GM21367 (cell line): ENCODE results near the gene SLC39A13.
A peak's percentile ranks its signal among the peaks of the same experiment; 100 is the strongest.

ENCODE experiments used
- ATAC-seq: cut with Tn5 transposase; IDR thresholded peaks from one replicate; pipeline ENCODE4 v1.9.1; 2021; ENCODE audit not compliant: unreplicated experiment

The SLC39A13 gene

GRCh38 chr11:47407746-47408590, at the start of gene SLC39A13:
Gene SLC39A13, plus strand, starts transcription at chr11:47408590. Its CDS starts 1,505 bp downstream, at chr11:47410095.
- peak; percentile 77 for ATAC-seq

- no peak for ATAC-seq
Measured at GRCh38 chr11:47358731-47359051, 49.7 kb upstream of the SLC39A13 start.

- ATAC-seq, result no peak
Measured at GRCh38 chr11:47359162-47359561, 49.2 kb upstream of the SLC39A13 start.

GRCh38 chr11:47359586-47359985, 48.8 kb upstream of the SLC39A13 start:
- no peak for ATAC-seq

GRCh38 chr11:47360341-47360740, 48.0 kb upstream of the SLC39A13 start:
- no peak for ATAC-seq

GRCh38 chr11:47361419-47361818, 47.0 kb upstream of the SLC39A13 start:
- no peak for ATAC-seq

GRCh38 chr11:47366020-47366490, 42.3 kb upstream of the SLC39A13 start:
- no peak for ATAC-seq

GRCh38 chr11:47369676-47370075, 38.7 kb upstream of the SLC39A13 start:
- no peak for ATAC-seq

GRCh38 chr11:47372422-47372821, 36.0 kb upstream of the SLC39A13 start:
- no peak for ATAC-seq

- ATAC-seq, result no peak
Measured at GRCh38 chr11:47373876-47374719, 34.3 kb upstream of the SLC39A13 start.

- no peak for ATAC-seq
Measured at GRCh38 chr11:47374720-47375019, 33.7 kb upstream of the SLC39A13 start.

GRCh38 chr11:47375020-47375419, 33.4 kb upstream of the SLC39A13 start:
- ATAC-seq, result no peak

GRCh38 chr11:47375546-47376085, 32.8 kb upstream of the SLC39A13 start:
- no peak for ATAC-seq

- no peak for ATAC-seq
Measured at GRCh38 chr11:47376107-47376524, 32.3 kb upstream of the SLC39A13 start.

GRCh38 chr11:47376525-47377371, 31.6 kb upstream of the SLC39A13 start:
- ATAC-seq, result no peak

GRCh38 chr11:47377571-47378009, 30.8 kb upstream of the SLC39A13 start:
- ATAC-seq, result no peak

GRCh38 chr11:47378010-47378835, 30.2 kb upstream of the SLC39A13 start, which contains the start of gene SPI1:
Gene SPI1, minus strand, starts transcription at chr11:47378547. Its CDS starts 194 bp downstream, at chr11:47378353.
- peak; percentile 65 for ATAC-seq

GRCh38 chr11:47378836-47379170, 29.6 kb upstream of the SLC39A13 start:
- ATAC-seq, result no peak

GRCh38 chr11:47379317-47379716, 29.1 kb upstream of the SLC39A13 start:
- no peak for ATAC-seq

- ATAC-seq, result no peak
Measured at GRCh38 chr11:47380078-47380477, 28.3 kb upstream of the SLC39A13 start.
